CD14-positive monocyte (primary cell): Measurements from ENCODE around the gene ZNF549. TPM values are rescaled to one million over a fixed set of nuclear protein-coding genes. Genes with fewer than 3 reads are reported as not detected.
"Not testable (repeated sequence)": the region's sequence is repeated elsewhere in the genome, so short reads cannot be mapped to it uniquely, and the experiment has no call there.

Source experiments
- DNase-seq, 3 donors: peaks; one replicate each; pipeline ENCODE4 v3.0.0-alpha.2; 2011 to 2022
- H2AFZ ChIP-seq: 2 replicates; pipeline ENCODE4 v1.6.0; 2012; ENCODE audit warnings: mild to moderate bottlenecking, low read depth, low read length, inconsistent platforms; ENCODE audit not compliant: insufficient read depth, poor library complexity, severe bottlenecking
- H3K27ac ChIP-seq, 2 donors: 1 replicate in 1 of 2; 2 replicates in 1 of 2; pipeline ENCODE4 v1.5.1; 2012 to 2013; ENCODE audit warnings: low read length in 2 of 2, control low read depth in 1 of 2, inconsistent platforms in 1 of 2, low read depth in 1 of 2, mild to moderate bottlenecking in 1 of 2
- H3K27me3 ChIP-seq, 2 donors: one replicate each; pipeline versions ENCODE4 v1.6.0 to v1.6.1; 2011 to 2013; ENCODE audit warnings: low read length in 2 of 2; ENCODE audit not compliant: control insufficient read depth in 2 of 2, insufficient read depth in 2 of 2
- H3K36me3 ChIP-seq, 2 donors: replicated peaks in 1 of 2; 1 replicate in 1 of 2; 2 replicates in 1 of 2; pipeline versions ENCODE4 v1.5.1 to v1.6.1; 2012 to 2013; ENCODE audit warnings: low read length in 2 of 2, control low read depth in 1 of 2, inconsistent platforms in 1 of 2, mild to moderate bottlenecking in 1 of 2; ENCODE audit not compliant: insufficient read depth in 2 of 2, control insufficient read depth in 1 of 2
- H3K4me1 ChIP-seq, 2 donors: 1 replicate in 1 of 2; 2 replicates in 1 of 2; pipeline versions ENCODE4 v1.5.1 to v1.6.1; 2012 to 2013; ENCODE audit warnings: low read length in 2 of 2, control low read depth in 1 of 2, inconsistent platforms in 1 of 2, mild to moderate bottlenecking in 1 of 2, moderate library complexity in 1 of 2; ENCODE audit not compliant: insufficient read depth in 2 of 2, control insufficient read depth in 1 of 2
- H3K4me2 ChIP-seq: replicated peaks from 2 replicates; pipeline ENCODE3; 2012; ENCODE audit warnings: low read length, moderate library complexity, mild to moderate bottlenecking; ENCODE audit not compliant: poor library complexity, severe bottlenecking; ENCODE audit errors: extremely low read depth
- H3K4me3 ChIP-seq, 3 experiments: fragments of 200-600 bp in 1 of 3; sonication (generic) in 1 of 3; replicated peaks in 1 of 3; 1 replicate in 2 of 3; 2 replicates in 1 of 3; pipeline ENCODE4 v1.5.1; 2011 to 2013; ENCODE audit warnings: low read length in 3 of 3, mild to moderate bottlenecking in 3 of 3, control low read depth in 2 of 3, low read depth in 2 of 3, inconsistent platforms in 1 of 3, moderate library complexity in 1 of 3
- H3K79me2 ChIP-seq: 2 replicates; pipeline ENCODE4 v1.6.0; 2012; ENCODE audit warnings: mild to moderate bottlenecking, control low read depth, inconsistent platforms, low read length, moderate library complexity; ENCODE audit not compliant: insufficient read depth
- H3K9ac ChIP-seq: 2 replicates; pipeline ENCODE4 v1.6.0; 2017; ENCODE audit warnings: low read length, mild to moderate bottlenecking; ENCODE audit not compliant: insufficient read depth, poor library complexity, severe bottlenecking
- H3K9me3 ChIP-seq, 2 donors: replicated peaks in 1 of 2; 1 replicate in 1 of 2; 2 replicates in 1 of 2; pipeline versions ENCODE4 v1.5.1 to v1.6.1; 2012 to 2013; ENCODE audit warnings: low read length in 2 of 2, control low read depth in 1 of 2; ENCODE audit not compliant: control insufficient read depth in 1 of 2, insufficient read depth in 1 of 2
- H4K20me1 ChIP-seq: 2 replicates; pipeline ENCODE4 v1.6.0; 2012; ENCODE audit warnings: mild to moderate bottlenecking, low read length, control low read depth, moderate library complexity; ENCODE audit not compliant: insufficient read depth
- H3K27ac Mint-ChIP-seq, 7 donors: one replicate each; pipeline ENCODE4 v1.8.0; 2020; ENCODE audit warnings: mild to moderate bottlenecking in 7 of 7, mixed read lengths in 7 of 7, moderate library complexity in 6 of 7, inconsistent platforms in 2 of 7
- H3K27me3 Mint-ChIP-seq, 3 donors: one replicate each; pipeline ENCODE4 v1.8.0; 2021 to 2022; ENCODE audit warnings: low read depth in 3 of 3, mild to moderate bottlenecking in 3 of 3, mixed read lengths in 3 of 3, moderate library complexity in 3 of 3, inconsistent platforms in 1 of 3
- H3K36me3 Mint-ChIP-seq, 2 donors: one replicate each; pipeline ENCODE4 v1.8.0; 2020; ENCODE audit warnings: mixed read lengths in 2 of 2, inconsistent platforms in 1 of 2, mild to moderate bottlenecking in 1 of 2
- H3K4me1 Mint-ChIP-seq: one replicate; pipeline ENCODE4 v1.8.0; 2020; ENCODE audit warnings: mild to moderate bottlenecking, mixed read lengths
- H3K4me3 Mint-ChIP-seq, 2 donors: one replicate each; pipeline ENCODE4 v1.8.0; 2020; ENCODE audit warnings: mild to moderate bottlenecking in 2 of 2, mixed read lengths in 2 of 2, moderate library complexity in 1 of 2
- H3K9me3 Mint-ChIP-seq, 7 donors: one replicate each; pipeline ENCODE4 v1.8.0; 2020 to 2022; ENCODE audit warnings: mixed read lengths in 7 of 7, mild to moderate bottlenecking in 6 of 7, moderate library complexity in 6 of 7, inconsistent platforms in 2 of 7
- CTCF ChIP-seq: fragments of 200-600 bp; IDR thresholded peaks from one replicate; pipeline ENCODE4 v1.8.0; 2022; ENCODE audit warnings: antibody characterized with exemption, mild to moderate bottlenecking
- whole genome bisulfite sequencing: methylation state at CpG from one replicate; pipeline ENCODE4 v1.1.5; 2013; ENCODE audit warnings: missing lambda C conversion rate; ENCODE audit not compliant: insufficient coverage; 5-methylcytosine and 5-hydroxymethylcytosine counted together
- intact Hi-C, 2 donors: fragments of 100-400 bp; cut with micrococcal nuclease; formaldehyde crosslinking; loops; one replicate each; pipeline versions ENCODE4 v1.15.0 to v1.15.1; 2023
- polyA minus RNA-seq: library from RNA; depleted of rRNA, polyadenylated mRNA; stranded (reverse); fragments of >200 nt; gene quantifications from 2 replicates; pipeline ENCODE4 v1.2.3, GENCODE V29; 2012
- polyA plus RNA-seq, 3 donors: library from polyadenylated mRNA; depleted of rRNA in 1 of 3; unstranded in 2 of 3; stranded (reverse) in 1 of 3; fragments of 300-500 nt in 2 of 3; fragments of >200 nt in 1 of 3; fragmentation: Illumina TruSeq in 2 of 3; gene quantifications; 1 replicate in 2 of 3; 2 replicates in 1 of 3; pipeline ENCODE4 v1.2.3, GENCODE V29; 2012 to 2021
- total RNA-seq, 12 experiments: library from RNA in 1 of 12; stranded (reverse) in 1 of 12; fragments of 120-200 nt in 1 of 12; gene quantifications; one replicate each; pipeline ENCODE4 v1.2.4 and lab custom pipeline; 2013 to 2026; ENCODE audit warnings: mixed read lengths in 6 of 12, inconsistent platforms in 1 of 12

Gene ZNF549
- 2.9 TPM for total RNA-seq (2013)
- polyA plus RNA-seq = 1 to 10 TPM in 1 of 3 donors, under 1 TPM in 2; 0.54 to 1.5 (median 0.74) TPM
- 0.69 and 1.1 TPM in 2 replicates for polyA minus RNA-seq
- 1.6 to 9.8 (median 3.6) reads per million in 11 experiments for total RNA-seq (lab: John Stamatoyannopoulos, UW)

DNA sequence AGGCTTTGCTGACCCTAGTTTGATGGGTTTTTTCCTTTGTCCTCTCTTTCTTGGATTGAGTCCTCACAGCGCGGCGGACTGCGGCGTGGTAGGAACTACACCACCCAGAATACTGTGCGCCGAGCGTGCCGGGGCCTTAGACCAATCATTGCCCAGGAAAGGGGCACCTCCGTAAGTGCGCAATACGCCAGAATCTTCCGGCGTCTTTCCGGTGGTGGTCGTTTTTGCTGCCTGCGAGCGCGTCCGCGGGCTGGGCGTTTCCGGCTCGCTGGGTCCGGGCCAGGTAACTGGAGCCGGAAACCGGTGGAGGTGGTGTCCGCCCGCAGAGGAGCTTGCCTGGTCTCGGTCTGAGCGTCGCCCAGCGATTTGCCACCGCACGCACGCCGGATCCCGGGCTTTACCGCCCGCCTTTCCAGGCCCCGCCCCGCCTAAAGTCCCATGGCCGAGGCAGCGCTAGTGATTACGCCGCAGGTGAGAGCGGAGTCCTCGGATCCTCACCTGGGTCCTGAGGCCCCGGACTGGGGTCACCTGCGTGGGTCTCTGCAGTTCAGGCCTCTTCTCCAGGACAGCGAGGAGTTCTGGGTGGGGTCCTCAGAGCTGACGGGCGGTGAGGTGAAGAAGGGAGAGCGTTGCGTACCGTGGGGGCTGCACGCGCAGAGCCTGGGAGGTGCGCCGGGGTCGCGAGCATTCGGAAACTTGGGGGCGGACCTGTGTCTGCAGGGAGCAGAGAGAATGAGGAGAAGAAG is at the start of gene ZNF549:
ZNF549 (plus strand) TSS at position 221 of the 746 bp plus-strand sequence; CDS start at position 439, 218 bp downstream.
- Mint-ChIP-seq H3K4me1 (peaks cover 12% of the 10 kb centered on the region), H3K27ac (peak within 1 kb of the TSS; percentile 35 to 91 (median 78)), H3K27me3 (peaks cover 0 to 4% (median 3%) of the 10 kb centered on the region in 3 donors), H3K9me3 (peaks cover 28 to 72% (median 63%) of the 10 kb centered on the region in 7 donors), H3K36me3 (peaks cover 19 to 20% of the 10 kb centered on the region in 2 donors), H3K4me3 (peak within 1 kb of the TSS; percentile 90 to 95)
- Histone ChIP-seq H3K4me1 (peaks cover 12 to 17% of the 10 kb centered on the region in 2 donors), H3K4me3 (peak within 1 kb of the TSS; percentile 55 to 94 (median 93)), H3K27me3 (no peaks in the 10 kb centered on the region), H3K79me2 (peaks cover 10% of the 10 kb centered on the region), H3K9ac (peak within 1 kb of the TSS; percentile 75), H2AFZ (peak within 1 kb of the TSS; percentile 97), H3K36me3 (peaks cover 4 to 24% of the 10 kb centered on the region in 2 donors), H3K27ac (peak within 1 kb of the TSS; percentile 46 to 84), H4K20me1 (no peaks in the 10 kb centered on the region), H3K9me3 (peaks cover 38 to 42% of the 10 kb centered on the region in 2 donors), H3K4me2 (peak within 1 kb of the TSS; percentile 96)
- TF ChIP-seq CTCF = no peak
- intact Hi-C loops = loop anchor here in 1 of 2 donors (10.0 kb wide), 1 partner anchor 47 kb away; the partner anchor contains the start of gene ZNF416
- DNase-seq = peak; percentile 66 to 73 (median 68)
- WGBS = under 1% methylated on average over 64 of the region's 64 CpGs

DNA sequence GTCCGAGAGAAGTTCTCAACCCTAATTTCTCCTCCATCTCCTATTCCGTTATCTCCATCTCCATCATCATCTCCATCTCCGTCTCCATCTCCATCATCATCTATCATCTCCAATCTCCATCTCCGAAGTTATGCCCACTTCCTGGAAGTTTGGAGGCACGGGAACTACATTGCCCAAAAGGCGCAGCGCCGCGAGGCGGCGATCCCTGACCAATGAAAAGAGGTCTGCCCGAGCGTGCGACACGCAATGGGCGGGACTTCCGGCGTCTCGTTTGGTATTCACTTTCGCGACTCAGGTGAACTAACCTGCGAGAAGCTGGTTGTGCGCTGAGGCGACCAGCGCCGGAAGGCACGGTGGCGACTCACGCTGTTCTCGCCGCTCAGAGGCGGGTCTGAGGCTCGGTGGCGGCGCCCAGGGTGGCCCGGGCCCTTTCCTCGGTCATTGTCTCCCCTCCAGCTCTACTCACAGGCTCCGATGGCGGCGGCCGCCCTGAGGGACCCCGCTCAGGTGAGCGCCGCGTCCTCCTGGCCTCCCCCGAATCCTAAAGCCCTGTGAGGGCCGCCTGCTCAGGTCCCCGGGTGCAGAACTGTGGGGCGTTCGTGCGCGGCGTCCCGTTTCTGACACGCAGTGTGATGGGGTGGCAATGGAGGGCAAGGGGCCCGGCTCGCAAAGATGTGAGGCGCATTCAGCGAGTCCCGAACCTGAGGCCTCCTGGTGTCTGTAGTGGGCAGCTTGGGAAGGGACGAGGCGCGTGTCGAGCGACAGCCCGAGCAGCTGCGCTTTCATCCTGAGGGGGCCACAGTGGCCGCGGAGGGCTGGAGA is 39.5 kb upstream of the ZNF549 start, which contains the start of gene ZNF419:
ZNF419 (plus strand) TSS at position 274 of the 822 bp plus-strand sequence; CDS start at position 475, 201 bp downstream.
- intact Hi-C loops = loop anchor here in 1 of 2 donors (10.0 kb wide), 1 partner anchor 53 kb away; the partner anchor contains the start of gene ZNF749
- H2AFZ ChIP-seq = peak within 1 kb of the TSS; percentile 95
- 0% methylated on average over 35 of the region's 69 CpGs for WGBS
- peak; percentile 73 to 85 (median 78) for DNase-seq
- H3K4me1 ChIP-seq, H3K27me3 Mint-ChIP-seq, H3K27me3 ChIP-seq, H4K20me1 ChIP-seq, H3K79me2 ChIP-seq: not testable (repeated sequence)
- peaks cover 32 to 39% of the 10 kb centered on the region in 2 donors for H3K9me3 ChIP-seq
- H3K9ac ChIP-seq = peak within 1 kb of the TSS; percentile 87
- H3K27ac Mint-ChIP-seq = peak within 1 kb of the TSS in 4 of 7 donors; percentile 22 to 70 (median 50)
- H3K4me2 ChIP-seq = peak within 1 kb of the TSS; percentile 76
- H3K9me3 Mint-ChIP-seq = peaks cover 40 to 62% (median 50%) of the 10 kb centered on the region in 7 donors
- peaks cover 26 to 29% of the 10 kb centered on the region in 2 donors for H3K36me3 Mint-ChIP-seq
- peaks cover 10 to 25% of the 10 kb centered on the region in 2 donors for H3K36me3 ChIP-seq
- peak within 1 kb of the TSS in 1 of 2 donors; percentile 89 for H3K27ac ChIP-seq
- H3K4me3 ChIP-seq = peak within 1 kb of the TSS; percentile 78 to 97 (median 92)
- H3K4me1 Mint-ChIP-seq = peaks cover 11% of the 10 kb centered on the region
- peak within 1 kb of the TSS; percentile 77 to 83 for H3K4me3 Mint-ChIP-seq

DNA sequence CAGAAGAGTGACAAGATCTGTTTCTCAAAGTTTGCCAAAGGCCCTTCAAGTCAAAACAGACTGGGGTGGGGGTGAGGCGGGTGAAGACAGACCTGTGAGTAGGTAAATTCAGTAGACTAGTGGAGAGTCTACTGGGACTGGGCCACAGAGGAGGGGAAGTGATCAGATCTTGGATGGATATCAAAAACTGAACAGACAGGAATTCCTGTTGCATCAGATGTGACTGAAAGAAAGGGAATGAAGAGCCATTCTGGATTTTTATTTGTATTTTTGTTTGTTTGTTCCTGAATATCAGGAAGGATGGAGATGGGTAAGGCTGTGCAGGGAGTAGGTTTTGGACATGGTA is 38.9 kb upstream of the ZNF549 start:
- peaks cover 11% of the 10 kb centered on the region for H3K4me1 Mint-ChIP-seq
- not testable (repeated sequence) for H3K27me3 ChIP-seq, H3K27me3 Mint-ChIP-seq, H3K27ac Mint-ChIP-seq, H4K20me1 ChIP-seq, DNase-seq, H2AFZ ChIP-seq, H3K9ac ChIP-seq, H3K4me1 ChIP-seq, H3K27ac ChIP-seq, H3K4me2 ChIP-seq, H3K79me2 ChIP-seq
- intact Hi-C loops = loop anchor here in 1 of 2 donors (10.0 kb wide), 1 partner anchor 53 kb away; the partner anchor contains the start of gene ZNF749
- H3K36me3 ChIP-seq = peaks cover 10 to 31% of the 10 kb centered on the region in 2 donors
- peak overlapping the region in 1 of 3 experiments; percentile 92 for H3K4me3 ChIP-seq
- H3K9me3 Mint-ChIP-seq = peaks cover 45 to 67% (median 53%) of the 10 kb centered on the region in 7 donors
- no CpG with 5 or more reads among the region's 1 CpG for WGBS
- peaks cover 32 to 34% of the 10 kb centered on the region in 2 donors for H3K36me3 Mint-ChIP-seq
- peaks cover 36 to 45% of the 10 kb centered on the region in 2 donors for H3K9me3 ChIP-seq
- H3K4me3 Mint-ChIP-seq = peak overlapping the region; percentile 69 to 83
